GM12878 (cell line): ENCODE data around the gene FOSL1. TPM values are rescaled to one million over a fixed set of nuclear protein-coding genes. Genes with fewer than 3 reads are reported as not detected.

Experiments used
- ATAC-seq: fragments of 200-7000 bp; cut with Tn5 transposase; 3 replicates; pipeline ENCODE4 v1.9.1; 2020; ENCODE audit warnings: mild to moderate bottlenecking, moderate library complexity
- BruUV-seq: library from RNA; stranded (reverse); fragments of 400-500 nt; replicated peaks from 2 replicates; lab custom pipeline; 2021; lab: Mats Ljungman, UMichigan
- CTCF ChIA-PET: fragments of 300-600 bp; sonication (Branson Sonifier 250); formaldehyde crosslinking; extraction: SDS; loops from one replicate; lab custom pipeline; 2021; ENCODE audit warnings: inconsistent platforms; lab: Yijun Ruan, JAX
- POLR2A ChIA-PET: fragments of 350-600 bp; formaldehyde crosslinking; extraction: SDS; loops from one replicate; lab custom pipeline; 2021; ENCODE audit warnings: inconsistent platforms; lab: Charles Lee
- RAD21 ChIA-PET: fragments of 300-600 bp; sonication (Branson Sonifier 250); formaldehyde crosslinking; loops from one replicate; lab custom pipeline; 2023; ENCODE audit warnings: antibody characterized with exemption; ENCODE audit not compliant: unreplicated experiment; lab: Charles Lee
- SMC1A ChIA-PET: fragments of 300-600 bp; sonication (Branson Sonifier 250); formaldehyde crosslinking; loops from one replicate; lab custom pipeline; 2023; ENCODE audit not compliant: unreplicated experiment, uncharacterized antibody; lab: Charles Lee
- DNase-seq: peaks from one replicate; pipeline ENCODE4 v3.0.0-alpha.2; 2011; ENCODE audit warnings: low read depth, low spot score
- FAIRE-seq: peaks from 3 replicates; lab custom pipeline; 2011; peaks lifted over from hg19 to GRCh38; lab: Jason Lieb, UNC
- H2AFZ ChIP-seq: 2 replicates; pipeline ENCODE4 v1.6.0; 2011; ENCODE audit warnings: low read depth, low read length, control low read depth; ENCODE audit not compliant: control insufficient read depth
- H3K27ac ChIP-seq: 2 replicates; pipeline ENCODE4 v1.5.1; 2011; ENCODE audit warnings: control low read depth; ENCODE audit not compliant: control insufficient read depth, insufficient read depth
- H3K27me3 ChIP-seq, 2 experiments: replicated peaks in 1 of 2; 2 replicates each; pipeline versions ENCODE4 v1.6.0 to v1.6.1; 2011; ENCODE audit warnings: low read length in 1 of 2; ENCODE audit not compliant: control insufficient read depth in 2 of 2, insufficient read depth in 2 of 2
- H3K36me3 ChIP-seq, 2 experiments: 2 replicates each; pipeline ENCODE4 v1.5.1; 2011; ENCODE audit warnings: low read length in 1 of 2; ENCODE audit not compliant: control insufficient read depth in 2 of 2, insufficient read depth in 2 of 2
- H3K4me1 ChIP-seq: 2 replicates; pipeline ENCODE4 v1.6.1; 2011; ENCODE audit warnings: mild to moderate bottlenecking, low read length, moderate library complexity, mixed read lengths; ENCODE audit not compliant: control insufficient read depth, insufficient read depth
- H3K4me2 ChIP-seq: 2 replicates; pipeline ENCODE4 v1.6.0; 2011; ENCODE audit warnings: control low read depth; ENCODE audit not compliant: control insufficient read depth, insufficient read depth
- H3K4me3 ChIP-seq: fragments of 200-600 bp; sonication (generic); 2 replicates; pipeline ENCODE4 v1.5.1; 2016
- H3K79me2 ChIP-seq: 2 replicates; pipeline ENCODE4 v1.6.0; 2011; ENCODE audit warnings: low read length; ENCODE audit not compliant: control insufficient read depth, insufficient read depth
- H3K9ac ChIP-seq: 2 replicates; pipeline ENCODE4 v1.8.0; 2011; ENCODE audit warnings: low read length, control low read depth, mixed read lengths; ENCODE audit not compliant: control insufficient read depth, insufficient read depth
- H3K9me3 ChIP-seq: replicated peaks from 3 replicates; pipeline ENCODE4 v1.5.1; 2011; ENCODE audit warnings: mild to moderate bottlenecking, low read length; ENCODE audit not compliant: control insufficient read depth, insufficient read depth
- H4K20me1 ChIP-seq: 2 replicates; pipeline ENCODE4 v1.6.0; 2011; ENCODE audit not compliant: control insufficient read depth, insufficient read depth
- HDAC2 ChIP-seq: fragments of 200-600 bp; sonication (generic); IDR thresholded peaks from 2 replicates; pipeline ENCODE4 v1.6.1; 2017
- JUND ChIP-seq: IDR thresholded peaks from 2 replicates; pipeline ENCODE4 v1.6.1; 2012; ENCODE audit warnings: low read depth, mild to moderate bottlenecking, low read length, improper control_type of control experiment, moderate library complexity
- KLF5 ChIP-seq: fragments of 450-650 bp; IDR thresholded peaks from 2 replicates; pipeline ENCODE4 v1.6.1; 2014; ENCODE audit warnings: mild to moderate bottlenecking; ENCODE audit not compliant: partially characterized antibody
- NR2C1 ChIP-seq: fragments of 450-650 bp; IDR thresholded peaks from 2 replicates; pipeline ENCODE4 v1.6.1; 2017; ENCODE audit warnings: antibody characterized with exemption, mild to moderate bottlenecking, moderate library complexity
- PAX8 ChIP-seq: fragments of 450-650 bp; IDR thresholded peaks from 2 replicates; pipeline ENCODE4 v1.6.1; 2017; ENCODE audit warnings: mild to moderate bottlenecking, moderate library complexity
- RAD21 ChIP-seq: IDR thresholded peaks from 2 replicates; pipeline ENCODE4 v1.6.1; 2011; ENCODE audit warnings: mild to moderate bottlenecking, low read depth, low read length, moderate library complexity; ENCODE audit not compliant: insufficient read depth
- RB1 ChIP-seq: fragments of 450-650 bp; formaldehyde crosslinking; IDR thresholded peaks from 2 replicates; pipeline ENCODE4 v1.6.1; 2017; ENCODE audit warnings: mild to moderate bottlenecking, borderline replicate concordance
- RBBP5 ChIP-seq: fragments of 200-600 bp; sonication (generic); conservative IDR thresholded peaks from 2 replicates; pipeline ENCODE4 v1.6.1; 2016
- RUNX3 ChIP-seq: IDR thresholded peaks from 2 replicates; pipeline ENCODE4 v1.6.1; 2012; ENCODE audit warnings: low read length, inconsistent platforms
- SMC3 ChIP-seq: IDR thresholded peaks from 2 replicates; pipeline ENCODE4 v1.6.1; 2011; ENCODE audit warnings: low read length, improper control_type of control experiment, borderline replicate concordance
- SREBF2 ChIP-seq: IDR thresholded peaks from 2 replicates; pipeline ENCODE4 v1.6.1; 2012; ENCODE audit warnings: mild to moderate bottlenecking, low read length
- ZNF384 ChIP-seq: IDR thresholded peaks from 2 replicates; pipeline ENCODE4 v1.6.1; 2012; ENCODE audit warnings: low read depth, mild to moderate bottlenecking, low read length, improper control_type of control experiment, borderline replicate concordance
- WGBS: methylation state at CpG from one replicate; pipeline ENCODE4 v1.1.6; 2016; ENCODE audit warnings: low lambda C conversion rate; ENCODE audit not compliant: insufficient replicate concordance, insufficient coverage; ENCODE audit errors: missing lambda C conversion rate; 5-methylcytosine and 5-hydroxymethylcytosine counted together
- in situ Hi-C: fragments of 300-500 bp; cut with MboI; formaldehyde crosslinking; loops from 9 replicates; pipeline ENCODE4 v1.14.3; 2018; ENCODE audit warnings: mixed read lengths
- intact Hi-C: fragments of 100-400 bp; cut with micrococcal nuclease; formaldehyde crosslinking; loops from one replicate; pipeline ENCODE4 v1.14.2; 2022; ENCODE audit not compliant: unreplicated experiment
- polyA plus RNA-seq, 11 experiments: library from polyadenylated mRNA; depleted of rRNA in 4 of 11; unstranded in 6 of 11; stranded (reverse) in 5 of 11; fragments of >200 nt; fragmentation: Nextera tagmentation in 4 of 11; fragmentation: Illumina TruSeq in 1 of 11; extraction: Ambion mirVana in 4 of 11; extraction: Trizol in 1 of 11; gene quantifications; 1 replicate in 1 of 11; 2 replicates in 10 of 11; pipeline versions ENCODE4 v1.2.1 to v1.2.3, GENCODE V29; 2011 to 2016; ENCODE audit warnings: inconsistent platforms in 2 of 11, missing spikeins in 2 of 11, low read depth in 1 of 11
- total RNA-seq, 4 experiments: library from RNA; depleted of rRNA in 3 of 4; stranded (reverse); fragments of >200 nt in 3 of 4; fragmentation: Illumina TruSeq in 1 of 4; extraction: Trizol in 1 of 4; gene quantifications; 2 replicates each; pipeline versions ENCODE4 v1.2.1 to v1.2.3, GENCODE V29; 2013 to 2021
- TF ChIP-seq, protein P1 (sequence below): fragments of 450-650 bp; IDR thresholded peaks from 2 replicates; pipeline ENCODE4 v1.6.1; 2014; ENCODE audit warnings: mild to moderate bottlenecking

Gene FOSL1
- total and polyA plus RNA-seq, 10 of the 15 experiments (the other 5 are each of a cell fraction or from before 2014, with no cell fraction given), result 0.82 to 5.4 (median 2.1) TPM

DNA sequence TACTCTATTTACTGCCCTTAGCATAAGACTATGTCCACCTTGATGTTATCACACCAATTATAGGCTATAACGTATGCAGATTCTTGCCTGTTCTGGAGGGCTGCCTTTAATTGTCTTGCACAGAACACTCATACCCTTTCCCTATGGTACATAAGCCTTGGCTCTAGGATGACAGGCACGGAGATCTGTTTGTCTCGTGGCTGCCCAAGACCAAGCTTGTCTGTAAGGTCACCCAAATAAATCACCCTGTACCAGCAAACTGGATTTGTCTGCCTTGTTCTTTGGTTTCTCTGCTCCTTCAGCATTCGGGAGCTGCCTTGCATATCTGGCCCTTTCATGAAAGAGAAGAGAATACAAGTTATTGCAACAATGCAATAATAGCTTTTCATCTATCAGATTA is 37.6 kb upstream of the FOSL1 start:
- ChIA-PET RAD21 (no interaction called here), CTCF (no interaction called here), SMC1A (no interaction called here), POLR2A (interaction anchor here (1.7 kb wide), 1 partner anchor 9 kb away, joined by 6 read pairs; no protein-coding TSS in a partner anchor)
- no peaks in the 10 kb centered on the region for H3K79me2 ChIP-seq
- no peaks in the 10 kb centered on the region for H4K20me1 ChIP-seq
- no peak overlapping the region for H2AFZ ChIP-seq
- no peak overlapping the region for H3K9ac ChIP-seq
- no peaks in the 10 kb centered on the region for H3K36me3 ChIP-seq
- H3K27ac ChIP-seq, result no peak overlapping the region
- no TSS peak for BruUV-seq
- in situ Hi-C loops, result no loop called here
- WGBS, result 56% methylated on average over 4 of the region's 4 CpGs
- ATAC-seq (no peak), FAIRE-seq (no peak), DNase-seq (no peak)
- peaks cover 8% of the 10 kb centered on the region for H3K4me1 ChIP-seq
- no peaks in the 10 kb centered on the region for H3K9me3 ChIP-seq
- H3K4me2 ChIP-seq, result no peak overlapping the region
- TF ChIP-seq RUNX3 (no peak), NR2C1 (no peak), RBBP5 (no peak), PAX8 (no peak), SREBF2 (no peak), KLF5 (no peak), HDAC2 (no peak), RB1 (no peak), RAD21 (no peak), ZNF384 (no peak), JUND (no peak), SMC3 (no peak)
- TF ChIP-seq, protein P1, sequence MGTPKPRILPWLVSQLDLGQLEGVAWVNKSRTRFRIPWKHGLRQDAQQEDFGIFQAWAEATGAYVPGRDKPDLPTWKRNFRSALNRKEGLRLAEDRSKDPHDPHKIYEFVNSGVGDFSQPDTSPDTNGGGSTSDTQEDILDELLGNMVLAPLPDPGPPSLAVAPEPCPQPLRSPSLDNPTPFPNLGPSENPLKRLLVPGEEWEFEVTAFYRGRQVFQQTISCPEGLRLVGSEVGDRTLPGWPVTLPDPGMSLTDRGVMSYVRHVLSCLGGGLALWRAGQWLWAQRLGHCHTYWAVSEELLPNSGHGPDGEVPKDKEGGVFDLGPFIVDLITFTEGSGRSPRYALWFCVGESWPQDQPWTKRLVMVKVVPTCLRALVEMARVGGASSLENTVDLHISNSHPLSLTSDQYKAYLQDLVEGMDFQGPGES, result no peak
- intact Hi-C loops, result no loop called here
- H3K4me3 ChIP-seq, result no peak overlapping the region
- no peaks in the 10 kb centered on the region for H3K27me3 ChIP-seq
